ENCODE results near the gene GLUL.

GLUL gene

GRCh38 chr1:182338806-182339370, 52.7 kb downstream of the GLUL start:
- TF ChIP-seq CTCF (IDR thresholded peaks at IDR 0.05) = no peak

GRCh38 chr1:182337736-182338571, 53.6 kb downstream of the GLUL start:
- TF ChIP-seq CTCF (IDR thresholded peaks at IDR 0.05) = no peak

GRCh38 chr1:182335771-182336566, 55.6 kb downstream of the GLUL start:
- no peak for TF ChIP-seq CTCF (IDR thresholded peaks at IDR 0.05)

GRCh38 chr1:182332261-182333060, 59.1 kb downstream of the GLUL start:
- no peak for TF ChIP-seq CTCF (IDR thresholded peaks at IDR 0.05)

Data from LNCAP (cell line).